Mesendoderm (in vitro differentiated cells): ENCODE data around the gene ZNF431.
A peak's percentile ranks its signal among the peaks of the same experiment; 100 is the strongest.
"Not testable (repeated sequence)": the region's sequence is repeated elsewhere in the genome, so short reads cannot be mapped to it uniquely, and the experiment has no call there.

Experiments used
- DNase-seq: peaks from one replicate; pipeline ENCODE4 v3.0.0; 2013
- H2AK5ac ChIP-seq: 2 replicates; pipeline ENCODE4 v1.6.1; 2013; ENCODE audit warnings: low read length, inconsistent platforms
- H2BK120ac ChIP-seq: 2 replicates; pipeline ENCODE4 v1.6.1; 2013; ENCODE audit warnings: low read depth, mild to moderate bottlenecking, low read length, moderate library complexity, mixed read lengths
- H2BK15ac ChIP-seq: replicated peaks from 2 replicates; pipeline ENCODE4 v1.6.1; 2013; ENCODE audit warnings: low read depth, mild to moderate bottlenecking, moderate library complexity
- H2BK5ac ChIP-seq: 2 replicates; pipeline ENCODE4 v1.6.1; 2013; ENCODE audit warnings: low read length, inconsistent platforms
- H3K18ac ChIP-seq: 2 replicates; pipeline ENCODE4 v1.6.1; 2013; ENCODE audit warnings: mild to moderate bottlenecking, low read length, mixed read lengths
- H3K23ac ChIP-seq: one replicate; pipeline ENCODE4 v1.6.1; 2013; ENCODE audit warnings: low read length
- H3K27ac ChIP-seq: 2 replicates; pipeline ENCODE4 v1.5.1; 2013; ENCODE audit warnings: low read depth, mild to moderate bottlenecking, inconsistent platforms, low read length, moderate library complexity
- H3K27me3 ChIP-seq: 2 replicates; pipeline ENCODE4 v1.6.1; 2013; ENCODE audit warnings: low read length, control low read depth, mild to moderate bottlenecking, inconsistent platforms; ENCODE audit not compliant: insufficient read depth, poor library complexity
- H3K36me3 ChIP-seq: 2 replicates; pipeline ENCODE4 v1.6.1; 2013; ENCODE audit warnings: low read length, inconsistent platforms; ENCODE audit not compliant: control insufficient read depth, insufficient read depth
- H3K4ac ChIP-seq: one replicate; pipeline ENCODE4 v1.6.1; 2013; ENCODE audit warnings: low read depth, mild to moderate bottlenecking, low read length, moderate library complexity
- H3K4me1 ChIP-seq: 2 replicates; pipeline ENCODE4 v1.6.1; 2013; ENCODE audit warnings: low read depth, low read length, inconsistent platforms; ENCODE audit not compliant: control insufficient read depth
- H3K4me2 ChIP-seq: 2 replicates; pipeline ENCODE4 v1.6.1; 2013; ENCODE audit warnings: low read length
- H3K4me3 ChIP-seq: 2 replicates; pipeline ENCODE4 v1.5.1; 2013; ENCODE audit warnings: mild to moderate bottlenecking, low read length
- H3K56ac ChIP-seq: one replicate; pipeline ENCODE4 v1.6.1; 2013; ENCODE audit warnings: low read length
- H3K79me1 ChIP-seq: 2 replicates; pipeline ENCODE4 v1.6.1; 2013; ENCODE audit warnings: low read length, inconsistent platforms
- H3K79me2 ChIP-seq: 2 replicates; pipeline ENCODE4 v1.6.1; 2013; ENCODE audit warnings: mild to moderate bottlenecking, low read length; ENCODE audit not compliant: control insufficient read depth, insufficient read depth
- H3K9ac ChIP-seq: 2 replicates; pipeline ENCODE4 v1.6.1; 2013; ENCODE audit warnings: low read length, inconsistent platforms
- H4K5ac ChIP-seq: one replicate; pipeline ENCODE4 v1.6.1; 2013; ENCODE audit warnings: low read length
- H4K8ac ChIP-seq: one replicate; pipeline ENCODE4 v1.6.1; 2013; ENCODE audit warnings: low read depth, mild to moderate bottlenecking, control low read depth, low read length, moderate library complexity
- WGBS: extraction: QIAGEN DNeasy Blood & Tissue Kit; methylation state at CpG from one replicate; pipeline ENCODE4 v1.1.7; 2013; ENCODE audit warnings: low lambda C conversion rate, missing lambda C conversion rate; ENCODE audit not compliant: insufficient coverage; ENCODE audit errors: extremely low coverage; 5-methylcytosine and 5-hydroxymethylcytosine counted together
- small RNA-seq: library from polyadenylated mRNA; stranded (forward); fragments of <200 nt; extraction: miRNeasy Mini kit (QIAGEN cat#:217004); gene quantifications from one replicate; pipeline ENCODE3, GENCODE V24; 2013; ENCODE audit not compliant: insufficient read depth

Gene ZNF431

GRCh38 chr19:21233691-21234090, 91.9 kb downstream of the ZNF431 start:
- H3K79me1 ChIP-seq = no peaks in the 10 kb centered on the region
- no peak overlapping the region for H2AK5ac ChIP-seq
- no peak overlapping the region for H3K27ac ChIP-seq
- H3K36me3 ChIP-seq = no peaks in the 10 kb centered on the region
- no peaks in the 10 kb centered on the region for H3K27me3 ChIP-seq
- H2BK5ac ChIP-seq = no peak overlapping the region
- H3K18ac ChIP-seq = no peak overlapping the region
- no peak overlapping the region for H4K8ac ChIP-seq
- H3K9ac ChIP-seq = no peak overlapping the region
- no CpG with 5 or more reads among the region's 2 CpGs for WGBS
- H3K79me2 ChIP-seq = no peaks in the 10 kb centered on the region
- H3K4me3 ChIP-seq = no peak overlapping the region
- H4K5ac ChIP-seq = no peak overlapping the region
- no peak overlapping the region for H2BK120ac ChIP-seq
- H3K4me2 ChIP-seq = no peak overlapping the region
- DNase-seq = no peak
- no peak overlapping the region for H3K23ac ChIP-seq
- H3K4ac ChIP-seq = no peak overlapping the region
- no peak overlapping the region for H2BK15ac ChIP-seq
- H3K4me1 ChIP-seq = no peaks in the 10 kb centered on the region
- H3K56ac ChIP-seq = no peak overlapping the region

DNA sequence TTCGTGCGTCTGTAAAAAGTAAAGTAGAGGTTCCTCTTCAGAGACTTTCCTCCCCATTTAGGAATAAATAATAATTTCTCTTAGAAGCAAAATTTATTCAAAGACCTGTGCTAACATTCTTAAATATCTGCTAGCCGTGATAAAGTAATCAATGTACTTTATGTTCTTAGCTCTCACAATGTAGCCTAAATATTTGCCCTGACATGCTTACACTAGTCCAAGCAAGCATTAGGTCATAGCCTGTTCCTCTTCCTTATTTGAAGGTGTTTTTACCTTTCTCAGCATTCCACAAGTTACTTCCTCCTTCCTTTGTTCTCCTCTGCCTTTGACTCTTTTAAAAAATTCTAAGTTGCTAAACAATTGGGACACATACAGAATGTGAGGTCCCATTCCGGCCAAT, 94.9 kb downstream of the ZNF431 start:
- not testable (repeated sequence) for H3K4ac ChIP-seq, H3K79me1 ChIP-seq, H2BK15ac ChIP-seq, H3K4me2 ChIP-seq, H3K27me3 ChIP-seq, H3K36me3 ChIP-seq, H3K79me2 ChIP-seq, H2BK5ac ChIP-seq, H3K23ac ChIP-seq, H3K4me3 ChIP-seq, H2BK120ac ChIP-seq, DNase-seq, H4K5ac ChIP-seq, H3K4me1 ChIP-seq, H3K18ac ChIP-seq, H3K56ac ChIP-seq, H3K9ac ChIP-seq, H4K8ac ChIP-seq, H2AK5ac ChIP-seq, H3K27ac ChIP-seq
- no CpG with 5 or more reads among the region's 4 CpGs for WGBS

DNA sequence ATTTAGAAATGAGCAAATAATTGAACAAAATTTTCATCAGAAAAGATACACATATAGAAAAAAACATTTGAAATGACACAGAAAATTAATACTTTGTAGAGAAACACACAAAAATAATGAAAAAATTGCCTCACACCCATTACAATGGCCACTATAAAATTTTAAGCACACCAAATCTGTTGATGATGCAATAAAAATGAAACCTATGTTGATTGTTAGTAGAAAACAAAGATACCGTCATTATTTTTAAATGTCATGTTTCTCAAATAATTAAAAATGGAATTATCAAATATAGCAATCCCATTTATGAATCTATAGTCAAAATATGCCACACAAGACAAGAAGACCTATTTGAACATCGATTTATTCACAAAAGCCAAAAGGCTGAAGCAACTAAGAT, 96.8 kb downstream of the ZNF431 start:
- no peak overlapping the region for H2BK120ac ChIP-seq
- no peak overlapping the region for H3K18ac ChIP-seq
- H3K9ac ChIP-seq = no peak overlapping the region
- H3K79me1 ChIP-seq = no peaks in the 10 kb centered on the region
- no peak overlapping the region for H3K27ac ChIP-seq
- H3K4me3 ChIP-seq = no peak overlapping the region
- H2BK15ac ChIP-seq = no peak overlapping the region
- no peak overlapping the region for H4K8ac ChIP-seq
- WGBS = no CpG with 5 or more reads among the region's 2 CpGs
- H4K5ac ChIP-seq = no peak overlapping the region
- DNase-seq = no peak
- H3K4me2 ChIP-seq = no peak overlapping the region
- no peak overlapping the region for H3K56ac ChIP-seq
- no peak overlapping the region for H2BK5ac ChIP-seq
- H3K4me1 ChIP-seq = no peaks in the 10 kb centered on the region
- H3K36me3 ChIP-seq = no peaks in the 10 kb centered on the region
- no peak overlapping the region for H3K23ac ChIP-seq
- no peak overlapping the region for H2AK5ac ChIP-seq
- H3K79me2 ChIP-seq = no peaks in the 10 kb centered on the region
- no peaks in the 10 kb centered on the region for H3K27me3 ChIP-seq
- H3K4ac ChIP-seq = no peak overlapping the region

Small RNA genes within 50 kb of the gene (small RNA-seq; reads per million reads assigned to genes)
- gene RNA5SP469 = 2.1 reads per million, percentile 22 among the genes with 10 or more reads in this experiment
